ENCODE results near the gene SLCO4C1.
"Not testable (repeated sequence)": the region's sequence is repeated elsewhere in the genome, so short reads cannot be mapped to it uniquely, and the experiment has no call there.

SLCO4C1 gene, protein sequence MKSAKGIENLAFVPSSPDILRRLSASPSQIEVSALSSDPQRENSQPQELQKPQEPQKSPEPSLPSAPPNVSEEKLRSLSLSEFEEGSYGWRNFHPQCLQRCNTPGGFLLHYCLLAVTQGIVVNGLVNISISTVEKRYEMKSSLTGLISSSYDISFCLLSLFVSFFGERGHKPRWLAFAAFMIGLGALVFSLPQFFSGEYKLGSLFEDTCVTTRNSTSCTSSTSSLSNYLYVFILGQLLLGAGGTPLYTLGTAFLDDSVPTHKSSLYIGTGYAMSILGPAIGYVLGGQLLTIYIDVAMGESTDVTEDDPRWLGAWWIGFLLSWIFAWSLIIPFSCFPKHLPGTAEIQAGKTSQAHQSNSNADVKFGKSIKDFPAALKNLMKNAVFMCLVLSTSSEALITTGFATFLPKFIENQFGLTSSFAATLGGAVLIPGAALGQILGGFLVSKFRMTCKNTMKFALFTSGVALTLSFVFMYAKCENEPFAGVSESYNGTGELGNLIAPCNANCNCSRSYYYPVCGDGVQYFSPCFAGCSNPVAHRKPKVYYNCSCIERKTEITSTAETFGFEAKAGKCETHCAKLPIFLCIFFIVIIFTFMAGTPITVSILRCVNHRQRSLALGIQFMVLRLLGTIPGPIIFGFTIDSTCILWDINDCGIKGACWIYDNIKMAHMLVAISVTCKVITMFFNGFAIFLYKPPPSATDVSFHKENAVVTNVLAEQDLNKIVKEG

DNA sequence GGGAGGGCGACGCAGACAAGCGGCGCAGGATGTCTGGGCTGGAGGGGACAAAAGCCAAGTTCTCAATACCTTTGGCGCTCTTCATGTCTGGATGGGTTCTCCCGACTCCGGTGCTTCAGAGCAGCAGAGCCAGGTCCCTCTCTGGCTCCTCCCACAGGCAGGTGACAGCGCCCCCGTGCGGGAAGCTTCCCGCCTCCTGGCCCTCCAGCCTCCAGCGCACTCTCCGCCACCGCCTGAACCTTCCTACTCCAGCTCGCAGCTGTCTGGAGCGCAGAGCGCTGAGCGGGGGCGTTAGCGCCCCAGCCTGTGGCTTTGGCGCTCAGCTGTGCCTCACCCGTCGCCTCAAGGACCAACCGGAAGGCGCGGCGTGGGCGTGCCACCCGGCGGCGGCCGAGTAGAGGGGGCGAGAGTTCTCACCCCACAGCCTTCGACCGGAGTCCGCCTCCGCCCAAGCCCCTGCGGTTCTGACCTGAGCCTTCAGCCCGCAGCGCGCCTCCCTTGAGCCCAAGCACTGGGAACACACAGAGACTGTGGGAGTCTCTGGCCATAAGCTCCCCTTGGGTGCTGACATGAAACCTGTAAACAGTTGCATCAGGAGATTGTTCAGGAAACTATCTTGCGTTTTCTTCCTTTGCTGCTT, at the start of gene SLCO4C1:
Gene SLCO4C1, minus strand, starts transcription at position 107 of the 640 bp plus-strand sequence. Its CDS starts 22 bp downstream, at position 85.
- FAIRE-seq (no peak), DNase-seq (ENCODE audit: insufficient read length, low spot score) (peak; percentile 58)

DNA sequence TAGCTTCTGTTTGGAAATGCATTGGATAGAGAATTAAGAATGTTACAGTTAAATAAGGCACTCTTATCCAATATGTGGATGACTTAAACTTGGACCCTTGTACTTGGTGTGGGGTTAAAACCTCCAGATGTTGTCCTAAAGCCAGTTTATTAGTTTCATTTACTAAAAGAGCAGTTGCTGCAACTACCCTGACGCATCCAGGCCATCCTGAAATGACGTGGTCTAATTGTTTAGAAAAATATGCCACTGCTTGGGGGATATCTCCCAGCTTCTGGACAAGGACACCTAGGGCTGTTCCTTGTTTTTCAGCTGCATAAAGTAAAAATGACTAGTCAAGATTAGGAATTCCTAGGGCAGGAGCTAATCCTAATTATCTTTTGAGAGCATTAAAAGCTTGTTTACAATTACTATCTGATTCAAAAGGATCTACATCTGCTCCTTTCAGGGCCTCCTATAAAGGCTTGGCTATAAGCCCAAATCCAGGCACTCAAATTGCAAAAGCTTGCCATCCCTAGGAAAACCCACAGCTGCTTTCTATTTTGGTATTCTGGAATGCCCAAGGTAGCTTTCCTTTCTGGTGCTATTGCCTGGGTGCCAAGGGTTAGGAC, 45.7 kb upstream of the SLCO4C1 start:
- no peak for FAIRE-seq

DNA sequence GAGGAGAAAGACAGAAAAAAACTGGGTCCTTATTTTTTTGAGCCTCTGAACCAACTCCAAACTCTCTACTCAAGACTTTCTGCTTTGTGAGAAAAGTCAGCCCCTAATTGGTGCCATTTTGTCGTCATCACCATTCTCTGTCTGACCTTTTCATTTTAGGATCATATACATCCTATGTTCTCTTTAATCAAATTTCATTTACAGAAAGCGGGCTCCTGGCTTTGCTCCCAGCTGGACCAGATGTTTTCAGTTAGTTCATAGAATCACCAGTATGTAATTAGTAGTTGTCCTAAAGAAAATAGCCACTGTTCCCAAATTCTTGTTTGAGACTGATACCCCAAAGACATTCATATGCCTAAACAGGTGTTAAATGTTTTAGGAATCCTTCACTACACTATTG, 28.6 kb upstream of the SLCO4C1 start:
- FAIRE-seq, result no peak

More for the DNA sequence above, 45.7 kb upstream of the SLCO4C1 start:
- DNase-seq (ENCODE audit: insufficient read length, low spot score), result no peak

DNA sequence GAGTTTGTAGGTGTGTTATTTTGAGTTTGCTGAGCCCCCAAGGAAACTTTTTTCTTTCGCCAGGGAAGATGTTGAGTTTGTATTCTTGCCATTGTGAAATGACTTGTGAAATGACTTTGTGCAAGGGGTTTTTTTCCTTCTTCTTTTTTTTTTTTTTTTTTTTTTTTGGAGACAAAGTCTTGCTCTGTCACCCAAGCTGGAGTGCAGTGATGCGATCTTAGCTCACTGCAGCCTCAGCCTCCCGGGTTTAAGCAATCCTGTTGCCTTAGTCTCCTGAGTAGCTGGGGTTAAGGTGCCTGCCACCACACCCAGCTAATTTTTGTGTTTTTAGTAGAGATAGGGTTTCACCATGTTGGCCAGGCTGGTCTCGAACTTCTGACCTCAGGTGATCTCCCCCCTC, 22.7 kb upstream of the SLCO4C1 start:
- not testable (repeated sequence) for FAIRE-seq; DNase-seq (ENCODE audit: insufficient read length, low spot score)

More for the DNA sequence above, 28.6 kb upstream of the SLCO4C1 start:
- no peak for DNase-seq (ENCODE audit: insufficient read length, low spot score)

DNA sequence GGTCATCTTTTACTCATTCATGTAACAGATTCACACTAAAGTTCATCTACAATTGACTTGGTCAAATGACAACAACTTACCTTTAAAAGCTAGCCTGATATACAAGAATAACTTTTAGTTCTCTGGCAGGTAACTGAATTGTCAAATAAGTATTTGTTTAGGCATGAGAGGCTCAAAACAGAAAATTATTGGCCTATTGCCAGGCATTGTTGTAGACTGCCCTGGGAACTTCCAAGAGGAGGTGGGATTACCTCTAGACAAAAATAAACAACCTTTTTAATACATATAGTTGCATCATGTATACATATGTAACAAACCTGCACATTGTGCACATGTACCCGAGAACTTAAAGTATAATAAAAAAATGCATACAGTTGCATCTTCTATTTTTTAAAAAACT, 18.2 kb upstream of the SLCO4C1 start:
- DNase-seq (ENCODE audit: insufficient read length, low spot score) (no peak), FAIRE-seq (no peak)

DNA sequence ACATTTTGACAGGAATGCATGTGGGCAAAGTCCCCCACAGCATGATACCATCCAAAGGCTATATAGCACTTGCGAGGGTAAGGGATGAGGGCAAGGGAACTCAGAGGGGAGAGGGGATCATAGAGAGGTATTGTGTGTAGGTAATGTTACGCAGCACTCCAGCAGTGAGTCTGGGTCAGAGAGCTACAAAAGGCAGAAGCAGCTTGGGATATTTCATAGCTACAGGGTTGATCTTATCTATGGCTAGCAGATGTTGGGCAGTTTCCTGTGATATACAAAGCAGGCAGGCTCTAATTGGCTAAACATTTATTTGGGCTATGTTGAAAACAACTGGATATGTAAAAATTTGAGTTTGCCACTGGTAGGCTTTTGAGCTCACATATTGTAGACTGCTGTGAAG, 17.8 kb upstream of the SLCO4C1 start:
- DNase-seq (ENCODE audit: insufficient read length, low spot score) (no peak), FAIRE-seq (no peak)

DNA sequence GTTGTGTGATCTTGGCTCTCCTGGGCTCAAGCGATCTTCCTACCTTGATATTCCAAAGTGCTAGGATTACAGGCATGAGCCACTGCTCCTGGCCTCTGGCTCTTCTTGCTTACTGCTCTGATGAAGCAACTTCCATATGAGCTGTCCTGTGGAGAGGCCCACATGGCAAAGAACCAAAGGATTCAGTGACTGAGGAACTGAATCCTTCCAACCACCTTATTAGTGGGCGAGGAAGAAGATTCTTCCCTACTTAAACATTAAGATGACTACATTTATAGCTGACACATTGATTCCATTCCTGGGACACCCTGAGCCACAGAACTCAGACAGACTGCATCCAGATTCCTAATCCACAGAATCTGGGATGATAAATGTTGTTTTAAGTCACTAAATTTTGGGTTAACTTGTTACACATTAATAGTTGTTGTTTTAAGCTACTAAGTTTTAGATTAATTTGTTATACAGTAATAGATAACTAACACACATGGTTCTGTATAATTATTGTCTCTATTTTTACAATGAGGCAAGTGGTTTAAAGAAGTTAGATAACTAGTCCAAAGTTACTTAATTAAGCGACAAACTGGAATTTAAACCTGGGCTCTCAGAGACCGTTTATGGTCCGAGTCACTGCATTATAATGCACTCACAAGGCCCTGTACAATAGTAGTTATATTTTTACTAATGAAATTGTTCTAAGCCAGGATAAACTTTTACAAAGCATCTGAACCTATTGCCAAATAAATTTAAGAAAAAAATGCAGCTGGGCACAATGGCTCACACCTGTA, 16.7 kb upstream of the SLCO4C1 start:
- FAIRE-seq, result no peak
- DNase-seq (ENCODE audit: insufficient read length, low spot score), result no peak

DNA sequence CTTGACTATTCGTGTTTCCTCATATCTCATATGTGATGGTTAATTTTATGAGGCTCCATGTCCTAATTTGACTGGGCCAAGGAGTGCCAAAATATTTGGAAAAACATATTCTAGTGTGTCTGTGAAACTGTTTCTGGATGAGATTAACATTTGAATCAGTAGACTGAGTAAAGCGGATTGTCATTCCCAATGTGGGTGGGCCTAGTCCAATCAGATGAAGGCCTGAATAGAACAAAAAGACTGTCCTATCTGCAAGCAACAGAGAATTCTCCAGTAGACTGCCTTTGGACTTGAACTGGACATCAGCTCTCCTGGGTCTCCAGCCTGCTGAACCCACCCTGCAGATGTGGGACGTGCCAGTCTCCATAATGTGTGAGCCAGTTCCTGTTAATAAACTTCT, 13.5 kb upstream of the SLCO4C1 start:
- FAIRE-seq (no peak), DNase-seq (ENCODE audit: insufficient read length, low spot score) (no peak)

DNA sequence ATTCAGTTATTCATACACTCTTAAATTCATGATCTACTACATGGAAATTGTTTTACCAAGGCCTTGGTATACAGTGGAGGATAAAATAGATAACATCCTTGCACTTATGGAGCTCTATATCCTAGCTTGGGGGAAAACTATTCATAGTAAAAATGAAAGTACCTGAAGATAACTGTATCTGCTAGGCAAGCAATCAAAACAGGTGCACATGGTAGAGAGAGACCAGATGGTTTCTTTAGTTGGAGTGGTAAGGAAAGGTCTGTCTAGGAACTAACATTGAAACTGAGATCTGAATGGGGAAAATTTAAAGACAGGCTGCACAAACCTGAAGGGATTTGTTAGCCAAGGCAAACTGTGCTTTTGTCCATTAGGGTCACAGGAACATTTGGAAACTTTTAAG, 11.1 kb upstream of the SLCO4C1 start:
- FAIRE-seq, result no peak
- DNase-seq (ENCODE audit: insufficient read length, low spot score), result no peak

DNA sequence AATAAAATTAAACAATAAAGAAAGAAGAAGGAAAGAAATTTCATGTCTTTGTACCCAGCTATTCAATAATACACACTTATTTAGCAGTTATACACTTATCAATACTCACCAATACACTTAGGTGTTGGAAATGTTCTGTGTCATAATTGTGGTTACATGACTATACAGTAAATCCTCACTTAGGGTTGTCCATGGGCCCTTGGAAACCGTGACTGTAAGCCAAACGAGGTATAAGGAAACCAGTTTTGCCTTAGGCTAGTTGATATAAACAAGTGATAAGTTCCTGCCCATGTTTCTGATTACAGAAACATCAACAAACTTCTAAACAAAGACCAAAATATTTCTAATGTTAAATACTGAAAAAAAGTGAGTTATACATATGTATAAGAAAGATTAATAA, 10.0 kb upstream of the SLCO4C1 start:
- no peak for DNase-seq (ENCODE audit: insufficient read length, low spot score)
- FAIRE-seq, result no peak

DNA sequence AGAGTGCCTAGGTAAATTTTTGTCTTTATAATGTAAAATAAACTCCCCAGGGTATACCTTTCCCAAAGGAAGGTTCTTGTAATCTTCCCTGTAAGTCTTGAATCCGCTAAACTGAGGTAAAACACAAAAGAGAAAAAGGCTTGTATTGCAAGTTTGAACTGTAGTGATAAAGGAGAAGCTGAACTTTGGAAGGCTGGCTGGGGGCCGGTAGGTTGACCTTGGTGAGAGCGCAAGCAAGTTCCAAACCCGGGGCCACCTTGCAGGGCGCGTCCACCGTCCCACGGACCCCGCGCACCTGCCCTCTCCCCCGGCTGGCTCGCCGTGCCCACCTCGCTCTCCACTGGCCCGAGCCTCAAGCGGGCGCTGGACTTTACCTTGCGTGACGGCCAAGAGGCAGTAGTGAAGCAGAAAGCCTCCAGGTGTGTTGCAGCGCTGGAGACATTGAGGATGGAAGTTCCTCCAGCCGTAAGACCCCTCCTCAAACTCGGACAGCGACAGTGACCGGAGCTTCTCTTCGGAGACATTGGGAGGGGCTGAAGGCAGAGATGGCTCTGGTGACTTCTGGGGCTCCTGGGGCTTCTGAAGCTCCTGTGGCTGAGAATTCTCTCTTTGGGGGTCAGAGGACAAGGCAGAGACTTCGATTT, 428 bp downstream of the SLCO4C1 start:
- FAIRE-seq, result no peak
- no peak for DNase-seq (ENCODE audit: insufficient read length, low spot score)

DNA sequence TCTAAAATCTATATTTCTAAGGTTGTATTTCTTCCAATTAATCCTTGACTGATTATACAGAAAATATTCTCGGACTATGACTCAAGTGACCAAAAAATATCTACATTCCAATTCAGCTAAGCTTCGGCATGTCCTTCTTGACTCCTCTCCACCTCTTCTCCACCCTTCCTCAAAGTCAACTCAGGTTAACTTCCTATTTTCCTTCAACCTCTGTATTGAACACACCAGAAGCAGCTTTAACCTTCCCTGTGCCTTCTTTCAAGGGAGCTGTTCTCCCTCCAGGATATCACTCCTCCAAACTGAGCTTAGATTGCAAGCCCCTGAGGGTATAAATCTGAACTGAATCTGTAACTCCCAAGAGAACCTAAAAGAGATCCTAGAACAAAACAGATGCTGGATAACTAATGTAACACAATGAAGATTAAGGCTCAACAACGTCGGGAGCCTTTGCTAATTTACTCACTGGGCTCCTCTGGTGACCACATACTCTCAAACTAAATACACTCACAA, 1.1 kb downstream of the SLCO4C1 start:
- DNase-seq (ENCODE audit: insufficient read length, low spot score) (no peak), FAIRE-seq (no peak)

DNA sequence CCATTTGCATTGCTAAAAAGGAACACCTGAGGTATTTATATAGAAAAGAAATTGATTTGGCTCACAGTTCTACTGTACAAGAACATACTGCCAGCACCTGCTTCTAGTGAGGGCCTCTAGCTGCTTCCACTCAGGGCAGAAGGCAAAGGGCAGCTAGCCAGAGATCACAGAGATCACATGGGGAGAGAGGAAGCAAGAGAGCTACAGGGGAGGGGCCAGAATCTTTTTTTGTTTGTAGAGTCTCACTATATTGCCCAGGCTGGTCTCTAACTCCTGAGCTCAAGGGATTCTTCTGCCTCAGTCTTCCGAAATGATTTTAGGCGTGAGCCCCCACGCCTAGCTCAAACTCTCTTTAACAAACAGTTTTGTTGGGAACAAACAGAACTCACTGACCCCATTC, 6.1 kb downstream of the SLCO4C1 start:
- DNase-seq (ENCODE audit: insufficient read length, low spot score) (no peak), FAIRE-seq (no peak)

DNA sequence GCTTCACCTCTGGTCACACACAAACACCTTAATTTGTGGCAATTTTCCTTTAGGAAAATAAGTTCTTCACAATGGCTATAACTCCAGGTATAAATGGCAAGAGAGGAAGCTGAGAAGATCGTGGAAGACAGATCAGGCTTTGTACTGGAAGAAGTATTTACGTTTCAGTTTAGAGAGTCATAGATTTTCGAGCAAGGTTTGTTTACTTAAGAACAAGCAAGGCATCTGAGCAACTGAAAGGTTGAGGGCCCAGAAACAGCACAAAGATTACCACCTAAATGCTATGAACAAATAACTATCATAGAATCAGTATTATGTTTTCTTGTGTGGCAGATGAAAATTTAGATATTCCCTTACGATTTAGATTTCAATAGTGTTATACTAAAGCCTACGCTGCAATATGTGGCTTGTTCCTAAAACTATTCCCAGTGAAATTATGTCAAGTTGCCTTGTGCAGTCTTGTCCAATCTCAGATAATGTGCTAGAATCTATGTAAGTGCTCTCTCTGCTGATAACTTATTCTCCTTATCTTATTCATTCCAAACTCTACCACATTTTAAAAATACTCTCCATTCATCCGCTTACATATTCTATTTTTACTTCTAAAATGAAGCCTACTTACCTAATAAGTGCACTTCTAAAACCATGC, 6.7 kb downstream of the SLCO4C1 start:
- DNase-seq (ENCODE audit: insufficient read length, low spot score) (no peak), FAIRE-seq (no peak)

DNA sequence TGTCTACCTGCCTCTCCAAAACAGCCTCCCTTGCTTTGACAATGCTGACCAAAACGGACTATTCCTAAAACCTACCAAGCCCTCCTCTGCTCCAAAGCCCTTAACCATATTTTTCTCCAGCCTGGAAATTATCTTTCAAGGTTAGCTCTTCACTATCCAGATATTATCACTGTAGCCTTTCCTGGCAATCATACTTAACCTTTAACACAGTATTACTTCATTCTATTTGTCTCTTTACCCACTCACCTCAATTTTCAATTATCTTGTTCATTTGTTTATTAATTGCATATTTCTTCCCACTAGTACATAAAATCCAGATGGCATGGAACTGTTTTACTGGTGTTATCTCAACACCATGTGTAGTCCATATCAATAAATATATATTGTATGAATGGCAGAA, 7.5 kb downstream of the SLCO4C1 start:
- FAIRE-seq (no peak), DNase-seq (ENCODE audit: insufficient read length, low spot score) (no peak)

DNA sequence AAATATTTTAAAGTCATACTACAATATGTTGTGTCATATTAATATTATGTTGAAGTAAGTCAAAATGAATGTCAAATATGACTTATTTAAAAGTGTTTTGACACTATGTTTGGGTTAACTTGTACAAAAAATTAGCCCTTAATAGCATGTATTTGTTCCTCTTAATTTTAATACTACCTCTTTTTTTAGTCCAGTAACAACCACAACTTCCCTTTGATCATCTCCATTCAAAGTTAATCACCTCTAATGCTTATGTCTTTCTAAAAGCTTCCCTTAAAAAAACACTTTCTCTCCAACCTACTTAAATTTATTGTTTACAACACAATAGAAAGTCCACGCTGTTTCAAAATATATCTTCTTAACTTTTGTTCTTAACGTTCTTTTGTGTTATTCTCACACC, 9.6 kb downstream of the SLCO4C1 start:
- DNase-seq (ENCODE audit: insufficient read length, low spot score) (no peak), FAIRE-seq (no peak)

DNA sequence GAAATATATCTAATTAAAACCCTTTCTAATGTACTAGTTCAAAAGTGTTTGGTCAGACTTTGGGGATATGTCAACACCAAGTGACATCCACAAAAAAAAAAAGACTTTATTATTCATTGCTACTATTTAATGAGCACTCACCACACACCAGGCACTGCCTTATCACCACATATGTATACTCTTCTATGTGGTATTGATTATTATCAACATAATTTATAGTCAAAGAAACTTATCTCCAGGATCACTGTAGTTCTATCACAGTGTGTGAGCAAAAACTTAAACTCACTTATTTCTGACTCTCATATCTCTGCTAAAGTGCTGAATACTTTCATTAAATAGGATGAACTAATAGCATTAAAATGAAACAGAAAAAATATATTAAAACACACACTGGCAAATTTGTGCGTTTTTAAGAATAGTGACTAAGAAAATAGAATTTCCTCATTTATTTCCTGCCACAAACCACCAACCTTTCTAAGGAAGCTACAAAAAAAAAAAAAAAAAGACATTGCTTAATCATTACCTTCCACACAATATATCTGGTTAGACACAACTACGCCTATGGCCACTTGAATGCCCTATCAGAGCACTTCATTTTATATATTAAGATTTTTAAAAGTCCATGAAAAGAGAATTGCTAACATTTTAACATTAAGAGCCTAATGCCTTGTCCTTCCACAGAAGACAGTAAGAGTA, 12.8 kb downstream of the SLCO4C1 start:
- no peak for DNase-seq (ENCODE audit: insufficient read length, low spot score)
- FAIRE-seq, result no peak

DNA sequence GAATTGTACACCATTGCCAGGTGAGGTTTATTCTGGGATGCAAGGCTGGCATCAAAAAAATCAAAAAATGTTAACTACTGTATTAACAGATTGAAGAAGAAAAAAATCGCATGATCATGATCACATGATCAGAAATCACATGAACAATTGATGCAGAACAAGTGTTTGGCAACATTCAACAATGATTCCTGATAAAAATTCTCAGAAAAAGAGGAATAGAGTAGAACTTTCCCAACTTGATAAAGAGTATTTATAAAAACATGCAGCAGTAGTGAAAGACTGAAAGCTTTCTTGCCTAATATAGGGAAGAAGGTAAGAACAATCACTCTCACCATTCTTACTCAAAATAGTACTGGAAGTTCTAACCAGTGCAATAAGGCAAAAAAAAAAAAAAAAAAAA, 16.4 kb downstream of the SLCO4C1 start:
- FAIRE-seq (no peak), DNase-seq (ENCODE audit: insufficient read length, low spot score) (no peak)

DNA sequence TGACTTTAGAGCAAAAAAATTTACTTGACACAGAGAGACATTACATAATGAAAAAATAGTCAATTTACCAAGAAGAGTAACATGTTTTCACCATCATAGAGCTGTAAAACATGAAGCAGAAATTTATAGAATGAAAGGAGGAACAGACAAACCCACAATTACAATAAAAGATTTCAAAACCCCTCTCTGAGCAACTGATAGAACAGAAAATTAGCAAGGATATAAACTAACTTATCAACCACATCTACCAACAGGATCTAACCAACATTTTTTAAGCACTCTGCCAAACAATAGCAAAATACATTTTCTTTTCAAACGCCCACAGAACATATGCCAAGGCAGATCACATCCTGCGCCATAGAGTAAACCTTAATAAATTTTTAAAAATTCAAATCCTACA, 17.9 kb downstream of the SLCO4C1 start:
- FAIRE-seq, result no peak
- no peak for DNase-seq (ENCODE audit: insufficient read length, low spot score)
